ENCODE results near the gene LRRN2.

The LRRN2 gene

DNA sequence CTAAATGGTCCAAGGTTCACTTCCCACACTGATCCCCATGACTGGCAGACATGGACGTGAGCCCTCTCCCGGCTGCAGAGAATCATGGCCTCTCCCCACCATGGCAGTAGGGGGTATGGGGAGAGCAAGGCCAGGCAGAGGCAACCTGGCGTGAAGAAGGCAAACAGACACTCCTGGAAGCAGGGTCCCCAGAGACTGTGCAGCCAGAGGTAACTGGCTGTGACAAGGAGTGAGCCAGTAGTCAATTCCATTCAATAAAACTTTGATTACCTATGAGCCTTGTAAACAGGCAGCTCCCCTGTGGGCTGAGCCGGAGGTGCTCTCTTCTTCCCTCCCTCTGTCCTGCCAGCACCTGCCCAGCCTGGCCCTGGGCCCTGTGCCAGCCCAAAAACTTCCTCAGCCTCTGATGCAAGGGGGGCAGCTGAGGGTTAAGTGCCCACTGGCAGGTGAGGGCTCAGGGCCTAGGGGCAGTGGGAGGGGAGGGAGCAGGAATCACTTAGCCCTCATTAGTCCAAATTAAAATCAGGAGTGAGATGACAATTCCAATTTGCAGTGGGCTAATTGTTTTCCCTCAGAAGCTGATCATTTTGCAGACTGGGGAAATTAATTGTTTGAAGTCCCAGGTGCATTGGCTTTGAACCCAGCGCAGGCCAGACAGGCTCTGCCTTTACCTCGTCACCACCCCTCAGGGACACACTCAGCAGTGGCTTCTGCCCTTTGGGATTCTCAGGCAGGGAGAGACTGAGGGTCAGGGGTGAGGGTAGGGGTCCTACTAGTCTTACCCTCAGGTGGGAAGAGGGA, 35.6 kb downstream of the LRRN2 start:
- ChIA-PET POLR2A (no interaction called here), CTCF (no interaction called here)
- DNase-seq (ENCODE audit: extremely low spot score) = no peak
- no peak for TF ChIP-seq ARNT (IDR thresholded peaks at IDR 0.05)
- no peak for TF ChIP-seq PKNOX1 (IDR thresholded peaks at IDR 0.05)
- no peak for TF ChIP-seq FOXM1 (IDR thresholded peaks at IDR 0.05; ENCODE audit: borderline replicate concordance)
- TF ChIP-seq CTBP1 (IDR thresholded peaks at IDR 0.05; ENCODE audit: borderline replicate concordance) = no peak

GRCh38 chr1:204648576-204648975, 37.0 kb downstream of the LRRN2 start:
- ChIA-PET POLR2A (no interaction called here), CTCF (no interaction called here)

GRCh38 chr1:204647805-204648153, 37.8 kb downstream of the LRRN2 start:
- ChIA-PET POLR2A (no interaction called here), CTCF (no interaction called here)
- no peak for DNase-seq (ENCODE audit: extremely low spot score)
- no peak for TF ChIP-seq NFRKB (IDR thresholded peaks at IDR 0.05)
- no peak for TF ChIP-seq PKNOX1 (IDR thresholded peaks at IDR 0.05)
- no peak for TF ChIP-seq FOXA1 (IDR thresholded peaks at IDR 0.05)
- no peak for TF ChIP-seq SUZ12 (IDR thresholded peaks at IDR 0.05)
- no peak for TF ChIP-seq ARNT (IDR thresholded peaks at IDR 0.05)
- TF ChIP-seq HDGF (IDR thresholded peaks at IDR 0.05; ENCODE audit: borderline replicate concordance) = no peak
- no peak for TF ChIP-seq LEF1 (IDR thresholded peaks at IDR 0.05; ENCODE audit: borderline replicate concordance)
- TF ChIP-seq FOXM1 (IDR thresholded peaks at IDR 0.05; ENCODE audit: borderline replicate concordance) = no peak
- TF ChIP-seq TARDBP (IDR thresholded peaks at IDR 0.05) = no peak
- no peak for TF ChIP-seq BHLHE40 (IDR thresholded peaks at IDR 0.05; ENCODE audit: borderline replicate concordance)
- TF ChIP-seq SP1 (IDR thresholded peaks at IDR 0.05) = no peak
- TF ChIP-seq L3MBTL2 (conservative IDR thresholded peaks at IDR 0.05) = no peak
- TF ChIP-seq ZNF384 (IDR thresholded peaks at IDR 0.05) = no peak
- no peak for TF ChIP-seq FOXK2 (IDR thresholded peaks at IDR 0.05)
- TF ChIP-seq ELF4 (IDR thresholded peaks at IDR 0.05) = no peak
- no peak for TF ChIP-seq CTBP1 (IDR thresholded peaks at IDR 0.05; ENCODE audit: borderline replicate concordance)

More at GRCh38 chr1:204648576-204648975, 37.0 kb downstream of the LRRN2 start:
- TF ChIP-seq PKNOX1 (IDR thresholded peaks at IDR 0.05) (no peak), SP1 (IDR thresholded peaks at IDR 0.05) (no peak), L3MBTL2 (conservative IDR thresholded peaks at IDR 0.05) (no peak), FOXK2 (IDR thresholded peaks at IDR 0.05) (no peak), ELF4 (IDR thresholded peaks at IDR 0.05) (no peak), HDGF (IDR thresholded peaks at IDR 0.05; ENCODE audit: borderline replicate concordance) (no peak), FOXA1 (IDR thresholded peaks at IDR 0.05) (no peak), NFRKB (IDR thresholded peaks at IDR 0.05) (no peak), CTBP1 (IDR thresholded peaks at IDR 0.05; ENCODE audit: borderline replicate concordance) (no peak), TARDBP (IDR thresholded peaks at IDR 0.05) (no peak), ZNF384 (IDR thresholded peaks at IDR 0.05) (no peak), BHLHE40 (IDR thresholded peaks at IDR 0.05; ENCODE audit: borderline replicate concordance) (no peak), SUZ12 (IDR thresholded peaks at IDR 0.05) (no peak), ARNT (IDR thresholded peaks at IDR 0.05) (no peak), FOXM1 (IDR thresholded peaks at IDR 0.05; ENCODE audit: borderline replicate concordance) (no peak)
- DNase-seq (ENCODE audit: extremely low spot score) = no peak

GRCh38 chr1:204647114-204647804, 38.3 kb downstream of the LRRN2 start:
- TF ChIP-seq LEF1 (IDR thresholded peaks at IDR 0.05; ENCODE audit: borderline replicate concordance) (no peak), BHLHE40 (IDR thresholded peaks at IDR 0.05; ENCODE audit: borderline replicate concordance) (no peak), TARDBP (IDR thresholded peaks at IDR 0.05) (no peak), ZNF384 (IDR thresholded peaks at IDR 0.05) (no peak), SUZ12 (IDR thresholded peaks at IDR 0.05) (no peak), FOXM1 (IDR thresholded peaks at IDR 0.05; ENCODE audit: borderline replicate concordance) (no peak), FOXK2 (IDR thresholded peaks at IDR 0.05) (no peak), SP1 (IDR thresholded peaks at IDR 0.05) (no peak), L3MBTL2 (conservative IDR thresholded peaks at IDR 0.05) (no peak), CTBP1 (IDR thresholded peaks at IDR 0.05; ENCODE audit: borderline replicate concordance) (no peak), ARNT (IDR thresholded peaks at IDR 0.05) (no peak), HDGF (IDR thresholded peaks at IDR 0.05; ENCODE audit: borderline replicate concordance) (no peak), NFRKB (IDR thresholded peaks at IDR 0.05) (no peak), FOXA1 (IDR thresholded peaks at IDR 0.05) (no peak)
- ChIA-PET POLR2A (no interaction called here), CTCF (no interaction called here)
- DNase-seq (ENCODE audit: extremely low spot score) = no peak

GRCh38 chr1:204645666-204646065, 39.9 kb downstream of the LRRN2 start:
- no peak for DNase-seq (ENCODE audit: extremely low spot score)
- POLR2A ChIA-PET = no interaction called here
- TF ChIP-seq SUZ12 (IDR thresholded peaks at IDR 0.05) (no peak), ARNT (IDR thresholded peaks at IDR 0.05) (no peak), FOXK2 (IDR thresholded peaks at IDR 0.05) (no peak), ZNF384 (IDR thresholded peaks at IDR 0.05) (no peak), FOXA1 (IDR thresholded peaks at IDR 0.05) (no peak), ELF4 (IDR thresholded peaks at IDR 0.05) (no peak), HDGF (IDR thresholded peaks at IDR 0.05; ENCODE audit: borderline replicate concordance) (no peak), SP1 (IDR thresholded peaks at IDR 0.05) (no peak), BHLHE40 (IDR thresholded peaks at IDR 0.05; ENCODE audit: borderline replicate concordance) (no peak), FOXM1 (IDR thresholded peaks at IDR 0.05; ENCODE audit: borderline replicate concordance) (no peak), NFRKB (IDR thresholded peaks at IDR 0.05) (no peak), L3MBTL2 (conservative IDR thresholded peaks at IDR 0.05) (no peak), LEF1 (IDR thresholded peaks at IDR 0.05; ENCODE audit: borderline replicate concordance) (no peak), TARDBP (IDR thresholded peaks at IDR 0.05) (no peak)
- CTCF ChIA-PET = no interaction called here
